ENCODE measurements around the gene TMBIM4.
"Not testable (repeated sequence)": the region's sequence is repeated elsewhere in the genome, so short reads cannot be mapped to it uniquely, and the experiment has no call there.

DNA sequence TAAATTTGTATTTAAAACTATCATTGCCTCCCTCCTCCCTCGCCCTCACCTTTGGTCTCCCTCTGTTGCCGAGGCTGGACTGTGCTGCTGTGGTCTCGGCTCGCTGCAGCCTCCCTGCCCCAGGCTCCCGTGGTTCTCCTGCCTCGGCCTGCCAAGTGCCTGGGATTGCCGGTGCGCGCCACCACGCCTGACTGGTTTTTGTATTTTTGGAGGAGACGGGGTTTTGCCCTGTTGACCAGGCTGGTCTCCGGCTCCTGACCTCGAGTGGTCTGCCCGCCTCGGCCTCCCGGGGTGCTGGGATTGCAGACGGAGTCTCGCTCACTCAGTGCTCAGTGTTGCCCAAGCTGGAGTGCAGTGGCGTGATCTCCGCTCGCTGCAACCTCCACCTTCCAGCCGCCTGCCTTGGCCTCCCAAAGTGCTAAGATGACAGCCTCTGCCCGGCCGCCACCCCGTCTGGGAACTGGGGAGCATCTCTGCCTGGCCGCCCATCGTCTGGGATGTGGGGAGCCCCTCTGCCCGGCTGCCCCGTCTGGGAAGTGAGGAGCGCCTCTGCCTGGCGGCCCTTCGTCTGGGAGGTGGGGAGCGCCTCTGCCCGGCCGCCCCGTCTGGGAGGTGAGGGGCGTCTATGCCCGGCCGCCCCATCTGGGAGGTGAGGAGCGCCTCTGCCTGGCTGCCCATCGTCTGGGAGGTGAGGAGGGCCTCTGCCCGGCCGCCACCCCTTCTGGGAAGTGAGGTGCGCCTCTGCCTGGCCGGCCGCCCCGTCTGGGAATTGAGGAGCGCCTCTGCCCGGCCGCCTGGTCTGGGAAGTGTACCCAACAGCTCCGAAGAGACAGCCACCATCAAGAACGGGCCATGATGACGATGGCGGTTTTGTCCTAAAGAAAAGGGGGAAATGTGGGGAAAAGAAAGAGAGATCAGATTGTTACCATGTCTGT, 4.9 kb upstream of the TMBIM4 start:
- TF ChIP-seq, protein P1, sequence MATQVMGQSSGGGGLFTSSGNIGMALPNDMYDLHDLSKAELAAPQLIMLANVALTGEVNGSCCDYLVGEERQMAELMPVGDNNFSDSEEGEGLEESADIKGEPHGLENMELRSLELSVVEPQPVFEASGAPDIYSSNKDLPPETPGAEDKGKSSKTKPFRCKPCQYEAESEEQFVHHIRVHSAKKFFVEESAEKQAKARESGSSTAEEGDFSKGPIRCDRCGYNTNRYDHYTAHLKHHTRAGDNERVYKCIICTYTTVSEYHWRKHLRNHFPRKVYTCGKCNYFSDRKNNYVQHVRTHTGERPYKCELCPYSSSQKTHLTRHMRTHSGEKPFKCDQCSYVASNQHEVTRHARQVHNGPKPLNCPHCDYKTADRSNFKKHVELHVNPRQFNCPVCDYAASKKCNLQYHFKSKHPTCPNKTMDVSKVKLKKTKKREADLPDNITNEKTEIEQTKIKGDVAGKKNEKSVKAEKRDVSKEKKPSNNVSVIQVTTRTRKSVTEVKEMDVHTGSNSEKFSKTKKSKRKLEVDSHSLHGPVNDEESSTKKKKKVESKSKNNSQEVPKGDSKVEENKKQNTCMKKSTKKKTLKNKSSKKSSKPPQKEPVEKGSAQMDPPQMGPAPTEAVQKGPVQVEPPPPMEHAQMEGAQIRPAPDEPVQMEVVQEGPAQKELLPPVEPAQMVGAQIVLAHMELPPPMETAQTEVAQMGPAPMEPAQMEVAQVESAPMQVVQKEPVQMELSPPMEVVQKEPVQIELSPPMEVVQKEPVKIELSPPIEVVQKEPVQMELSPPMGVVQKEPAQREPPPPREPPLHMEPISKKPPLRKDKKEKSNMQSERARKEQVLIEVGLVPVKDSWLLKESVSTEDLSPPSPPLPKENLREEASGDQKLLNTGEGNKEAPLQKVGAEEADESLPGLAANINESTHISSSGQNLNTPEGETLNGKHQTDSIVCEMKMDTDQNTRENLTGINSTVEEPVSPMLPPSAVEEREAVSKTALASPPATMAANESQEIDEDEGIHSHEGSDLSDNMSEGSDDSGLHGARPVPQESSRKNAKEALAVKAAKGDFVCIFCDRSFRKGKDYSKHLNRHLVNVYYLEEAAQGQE (IDR thresholded peaks at IDR 0.05), result not testable (repeated sequence)
- TF ChIP-seq, protein P2, sequence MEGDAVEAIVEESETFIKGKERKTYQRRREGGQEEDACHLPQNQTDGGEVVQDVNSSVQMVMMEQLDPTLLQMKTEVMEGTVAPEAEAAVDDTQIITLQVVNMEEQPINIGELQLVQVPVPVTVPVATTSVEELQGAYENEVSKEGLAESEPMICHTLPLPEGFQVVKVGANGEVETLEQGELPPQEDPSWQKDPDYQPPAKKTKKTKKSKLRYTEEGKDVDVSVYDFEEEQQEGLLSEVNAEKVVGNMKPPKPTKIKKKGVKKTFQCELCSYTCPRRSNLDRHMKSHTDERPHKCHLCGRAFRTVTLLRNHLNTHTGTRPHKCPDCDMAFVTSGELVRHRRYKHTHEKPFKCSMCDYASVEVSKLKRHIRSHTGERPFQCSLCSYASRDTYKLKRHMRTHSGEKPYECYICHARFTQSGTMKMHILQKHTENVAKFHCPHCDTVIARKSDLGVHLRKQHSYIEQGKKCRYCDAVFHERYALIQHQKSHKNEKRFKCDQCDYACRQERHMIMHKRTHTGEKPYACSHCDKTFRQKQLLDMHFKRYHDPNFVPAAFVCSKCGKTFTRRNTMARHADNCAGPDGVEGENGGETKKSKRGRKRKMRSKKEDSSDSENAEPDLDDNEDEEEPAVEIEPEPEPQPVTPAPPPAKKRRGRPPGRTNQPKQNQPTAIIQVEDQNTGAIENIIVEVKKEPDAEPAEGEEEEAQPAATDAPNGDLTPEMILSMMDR (IDR thresholded peaks at IDR 0.05), result not testable (repeated sequence)
- not testable (repeated sequence) for TF ChIP-seq BHLHE40 (IDR thresholded peaks at IDR 0.05; ENCODE audit: low read depth, low read length); HOXB13 (CRISPR knock-in tag; IDR thresholded peaks at IDR 0.05; ENCODE audit: low read depth); RCOR1 (IDR thresholded peaks at IDR 0.05; ENCODE audit: low read depth, low read length); POLR2A (IDR thresholded peaks at IDR 0.05; ENCODE audit: low read length); CEBPB (IDR thresholded peaks at IDR 0.05); RFX5 (IDR thresholded peaks at IDR 0.05); JUN (IDR thresholded peaks at IDR 0.05); EP300 (IDR thresholded peaks at IDR 0.05); SMC3 (IDR thresholded peaks at IDR 0.05)
- TF ChIP-seq, protein P3, sequence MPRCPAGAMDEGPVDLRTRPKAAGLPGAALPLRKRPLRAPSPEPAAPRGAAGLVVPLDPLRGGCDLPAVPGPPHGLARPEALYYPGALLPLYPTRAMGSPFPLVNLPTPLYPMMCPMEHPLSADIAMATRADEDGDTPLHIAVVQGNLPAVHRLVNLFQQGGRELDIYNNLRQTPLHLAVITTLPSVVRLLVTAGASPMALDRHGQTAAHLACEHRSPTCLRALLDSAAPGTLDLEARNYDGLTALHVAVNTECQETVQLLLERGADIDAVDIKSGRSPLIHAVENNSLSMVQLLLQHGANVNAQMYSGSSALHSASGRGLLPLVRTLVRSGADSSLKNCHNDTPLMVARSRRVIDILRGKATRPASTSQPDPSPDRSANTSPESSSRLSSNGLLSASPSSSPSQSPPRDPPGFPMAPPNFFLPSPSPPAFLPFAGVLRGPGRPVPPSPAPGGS (IDR thresholded peaks at IDR 0.05), result not testable (repeated sequence)

Measured in A549 (cell line).